K562 (cell line): ENCODE results near the gene ZGLP1. TPM values are rescaled to one million over a fixed set of nuclear protein-coding genes. Genes with fewer than 3 reads are reported as not detected.
A peak's percentile ranks its signal among the peaks of the same experiment; 100 is the strongest.

ENCODE experiments used
- ATAC-seq: fragments of 200-7000 bp; cut with Tn5 transposase; 3 replicates; pipeline ENCODE4 v1.9.1; 2020; ENCODE audit warnings: moderate library complexity
- BruUV-seq: library from RNA; stranded (reverse); fragments of 400-500 nt; replicated peaks from 2 replicates; lab custom pipeline; 2021; lab: Mats Ljungman, UMichigan
- CTCF ChIA-PET: fragments of 300-600 bp; formaldehyde crosslinking; extraction: SDS; loops from one replicate; lab custom pipeline; 2021; ENCODE audit warnings: low intra/inter-chr PET ratio; lab: Yijun Ruan, JAX
- POLR2A ChIA-PET: fragments of 300-600, 350-650 bp; sonication (Branson Sonifier 250); formaldehyde crosslinking; extraction: SDS; loops from one replicate; lab custom pipeline; 2021; ENCODE audit warnings: antibody characterized with exemption, inconsistent platforms; lab: Yijun Ruan, JAX
- DNase-seq, 4 experiments: peaks; one replicate each; pipeline versions ENCODE4 v3.0.0 to v3.0.0-alpha.2; 2011 to 2018; ENCODE audit warnings: low spot score in 3 of 4, mixed read lengths in 3 of 4; ENCODE audit errors: extremely low read depth in 1 of 4
- FAIRE-seq: peaks from 2 replicates; lab custom pipeline; 2011; peaks lifted over from hg19 to GRCh38; lab: Jason Lieb, UNC
- H2AFZ ChIP-seq: 2 replicates; pipeline ENCODE4 v1.6.0; 2011; ENCODE audit warnings: low read depth, low read length, control low read depth, inconsistent platforms
- H3K27ac ChIP-seq: fragments of 200-600 bp; 3 replicates; pipeline ENCODE4 v1.8.0; 2011; ENCODE audit warnings: low read depth, mild to moderate bottlenecking, control low read depth, inconsistent platforms, low read length, moderate library complexity, mixed read lengths; ENCODE audit errors: extremely low read depth
- H3K27me3 ChIP-seq, 2 experiments: fragments of 300-600 bp in 1 of 2; 2 replicates in 1 of 2; 3 replicates in 1 of 2; pipeline versions ENCODE4 v1.6.0 to v1.8.0; 2011; ENCODE audit warnings: inconsistent platforms in 2 of 2, low read length in 2 of 2, mild to moderate bottlenecking in 1 of 2, mixed read lengths in 1 of 2, moderate library complexity in 1 of 2; ENCODE audit not compliant: control insufficient read depth in 2 of 2, insufficient read depth in 2 of 2
- H3K36me3 ChIP-seq: fragments of 300-600 bp; 3 replicates; pipeline ENCODE4 v1.8.0; 2011; ENCODE audit warnings: mild to moderate bottlenecking, low read length, inconsistent platforms; ENCODE audit not compliant: control insufficient read depth, insufficient read depth
- H3K4me1 ChIP-seq, 2 experiments: fragments of 200-600 bp in 1 of 2; replicated peaks in 1 of 2; 2 replicates in 1 of 2; 3 replicates in 1 of 2; pipeline versions ENCODE4 v1.5.1 to v1.8.0; 2011; ENCODE audit warnings: inconsistent platforms in 2 of 2, low read length in 2 of 2, mild to moderate bottlenecking in 1 of 2, mixed read lengths in 1 of 2, moderate library complexity in 1 of 2; ENCODE audit not compliant: control insufficient read depth in 2 of 2, insufficient read depth in 2 of 2
- H3K4me2 ChIP-seq: 2 replicates; pipeline ENCODE4 v1.6.1; 2011; ENCODE audit warnings: low read length, control low read depth, inconsistent platforms, mixed read lengths; ENCODE audit not compliant: insufficient read depth
- H3K4me3 ChIP-seq: fragments of 200-600 bp; sonication (generic), shearing (Covaris generic); 2 replicates; pipeline ENCODE4 v1.5.1; 2016; ENCODE audit warnings: control low read depth, inconsistent platforms
- H3K79me2 ChIP-seq: fragments of 200-600 bp; 3 replicates; pipeline ENCODE4 v1.8.0; 2011; ENCODE audit warnings: low read length, inconsistent platforms; ENCODE audit not compliant: control insufficient read depth, insufficient read depth
- H3K9ac ChIP-seq, 2 experiments: 2 replicates each; pipeline versions ENCODE4 v1.6.0 to v1.6.1; 2011; ENCODE audit warnings: low read depth in 2 of 2, low read length in 2 of 2, control low read depth in 1 of 2, inconsistent platforms in 1 of 2, mild to moderate bottlenecking in 1 of 2, mixed read lengths in 1 of 2; ENCODE audit not compliant: insufficient read depth in 1 of 2
- H3K9me1 ChIP-seq: one replicate; pipeline ENCODE4 v1.6.0; 2011; ENCODE audit warnings: inconsistent platforms, mild to moderate bottlenecking, low read length, moderate library complexity; ENCODE audit not compliant: control insufficient read depth, insufficient read depth
- H3K9me3 ChIP-seq: replicated peaks from 2 replicates; pipeline ENCODE4 v1.5.1; 2011; ENCODE audit warnings: low read depth, low read length, inconsistent platforms; ENCODE audit not compliant: control insufficient read depth, insufficient read depth
- H4K20me1 ChIP-seq: replicated peaks from 2 replicates; pipeline ENCODE4 v1.6.1; 2011; ENCODE audit warnings: low read length, inconsistent platforms, mixed read lengths; ENCODE audit not compliant: control insufficient read depth, insufficient read depth
- ADNP ChIP-seq: fragments of 200-800 bp; sonication (Bioruptor generic); IDR thresholded peaks from 2 replicates; pipeline ENCODE4 v1.6.1; 2016; ENCODE audit warnings: missing genetic modification characterization, missing compliant biosample characterization
- E2F6 ChIP-seq, 2 experiments: IDR thresholded peaks; 2 replicates each; pipeline ENCODE4 v1.6.1; 2011; ENCODE audit warnings: borderline replicate concordance in 1 of 2, control low read depth in 1 of 2, low read depth in 1 of 2, low read length in 1 of 2, mild to moderate bottlenecking in 1 of 2, mixed read lengths in 1 of 2, moderate library complexity in 1 of 2; ENCODE audit not compliant: insufficient read depth in 1 of 2, insufficient read length in 1 of 2, poor library complexity in 1 of 2, severe bottlenecking in 1 of 2; ENCODE audit errors: extremely low read depth in 1 of 2
- NFIX ChIP-seq: fragments of 250-450 bp; sonication (Bioruptor Pico); IDR thresholded peaks from 2 replicates; pipeline ENCODE4 v1.4.0; 2020; ENCODE audit warnings: low read depth, mild to moderate bottlenecking, moderate library complexity
- NKRF ChIP-seq: fragments of 450-650 bp; IDR thresholded peaks from 2 replicates; pipeline ENCODE4 v1.6.1; 2016; ENCODE audit warnings: borderline replicate concordance
- WGBS: fragments of 100-300 bp; shearing (Covaris generic); methylation state at CpG from one replicate; pipeline ENCODE4 v1.1.6; 2016; ENCODE audit warnings: low coverage, mixed read lengths; ENCODE audit not compliant: insufficient coverage; ENCODE audit errors: missing lambda C conversion rate; 5-methylcytosine and 5-hydroxymethylcytosine counted together
- in situ Hi-C: fragments of 300-500 bp; cut with MboI; formaldehyde crosslinking; loops from 4 replicates; pipeline ENCODE4 v1.15.0; 2018; ENCODE audit warnings: inconsistent platforms, mixed read lengths
- intact Hi-C: fragments of 100-400 bp; cut with micrococcal nuclease; formaldehyde crosslinking; loops from 2 replicates; pipeline ENCODE4 v1.14.2; 2022
- polyA plus RNA-seq, 8 experiments: library from polyadenylated mRNA; depleted of rRNA in 4 of 8; stranded (reverse) in 5 of 8; unstranded in 3 of 8; fragments of >200 nt; fragmentation: Nextera tagmentation in 2 of 8; fragmentation: Illumina TruSeq in 1 of 8; extraction: Ambion mirVana in 2 of 8; extraction: Trizol in 1 of 8; gene quantifications; 2 replicates each; pipeline versions ENCODE4 v1.2.1 to v1.2.3, GENCODE V29; 2011 to 2014; ENCODE audit warnings: inconsistent platforms in 1 of 8, missing spikeins in 1 of 8
- total RNA-seq, 7 experiments: library from RNA; depleted of rRNA in 6 of 7; stranded (reverse); fragments of >200 nt in 6 of 7; fragmentation: Illumina TruSeq in 2 of 7; extraction: Trizol in 2 of 7; gene quantifications; 2 replicates each; pipeline versions ENCODE4 v1.2.1 to v1.2.3, GENCODE V29; 2011 to 2021; ENCODE audit warnings: low replicate concordance in 1 of 7

The ZGLP1 gene
- total and polyA plus RNA-seq, 9 of the 15 experiments (the other 6 are each of a cell fraction or from before 2014, with no cell fraction given) = 0.24 to 4.5 (median 2.2) TPM

- intact Hi-C loops = no loop called here
- TF ChIP-seq ADNP (tag) (peak; percentile 30; the same call in 1 of the 2 replicates), NFIX (no peak), E2F6 (IDR thresholded peaks at IDR 0.05; ENCODE audit: borderline replicate concordance in 1 of 2, extremely low read depth in 1 of 2, insufficient read depth in 1 of 2, insufficient read length in 1 of 2, low read depth in 1 of 2, low read length in 1 of 2, poor library complexity in 1 of 2, severe bottlenecking in 1 of 2) (no peak), NKRF (no peak)
- TF ChIP-seq, all 486 proteins: peak for 1
- 40% methylated on average over 7 of the region's 7 CpGs for WGBS
- FAIRE-seq (no peak), ATAC-seq (no peak), DNase-seq (no peak)
- Histone ChIP-seq H3K4me1 (peaks cover 12 to 29% of the 10 kb centered on the region in 2 experiments; a peak in 4 of 5 replicates), H3K4me3 (no peak overlapping the region), H3K9ac (no peak overlapping the region), H2AFZ (no peak overlapping the region), H3K36me3 (no peaks in the 10 kb centered on the region), H3K79me2 (peaks cover 19% of the 10 kb centered on the region), H3K9me1 (no peaks in the 10 kb centered on the region), H3K4me2 (no peak overlapping the region), H3K27me3 (no peaks in the 10 kb centered on the region), H4K20me1 (no peaks in the 10 kb centered on the region), H3K9me3 (no peaks in the 10 kb centered on the region), H3K27ac (no peak overlapping the region)
- ChIA-PET POLR2A (interaction anchor here (0.7 to 1.1 kb wide), 2 partner anchors 122 to 1114 kb away, joined by 3 to 4 read pairs; no protein-coding TSS in a partner anchor), CTCF (interaction anchor here (0.7 kb wide), 1 partner anchor 123 kb away, joined by 3 read pairs; no protein-coding TSS in a partner anchor)
- BruUV-seq = no TSS peak
- in situ Hi-C loops = no loop called here
Measured at GRCh38 chr19:10266706-10267105, 42.9 kb downstream of the ZGLP1 start.
